Suppressor macrophage (primary cell): ENCODE results near the gene MCAT.

Experiments used
- DNase-seq, 4 experiments: peaks; one replicate each; pipeline ENCODE4 v3.0.0-alpha.2; 2020 to 2022

Gene MCAT

GRCh38 chr22:43172191-43172590, 29.0 kb upstream of the MCAT start:
- DNase-seq: no peak

- DNase-seq: no peak
These were observed 28.4 kb upstream of the MCAT start for GRCh38 chr22:43171607-43172006.

DNA sequence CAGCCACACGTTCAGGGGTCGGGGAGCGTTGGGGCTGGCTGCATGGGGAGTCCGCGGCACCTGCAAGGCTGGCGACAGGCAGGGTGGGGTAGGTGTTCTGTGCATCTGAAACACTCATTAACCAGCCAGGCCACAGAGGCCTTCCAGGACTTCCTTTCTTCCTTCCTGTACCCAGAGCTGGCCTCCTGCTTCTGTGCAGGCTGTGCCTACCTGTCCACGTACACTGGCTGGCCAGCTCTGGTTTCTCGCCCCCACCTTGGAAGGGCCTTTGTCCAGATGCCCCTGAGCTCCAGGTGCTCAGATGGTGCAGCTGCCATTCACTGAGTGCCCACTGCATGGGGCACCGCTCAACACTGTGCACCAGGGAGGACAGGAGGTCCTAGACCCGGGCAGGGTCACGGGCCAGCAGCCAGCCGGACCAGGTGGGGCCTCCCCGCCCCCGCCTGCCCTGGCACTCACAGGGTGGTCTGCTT, 27.9 kb upstream of the MCAT start:
- no peak for DNase-seq

GRCh38 chr22:43170131-43170480, 26.9 kb upstream of the MCAT start:
- DNase-seq: no peak

DNA sequence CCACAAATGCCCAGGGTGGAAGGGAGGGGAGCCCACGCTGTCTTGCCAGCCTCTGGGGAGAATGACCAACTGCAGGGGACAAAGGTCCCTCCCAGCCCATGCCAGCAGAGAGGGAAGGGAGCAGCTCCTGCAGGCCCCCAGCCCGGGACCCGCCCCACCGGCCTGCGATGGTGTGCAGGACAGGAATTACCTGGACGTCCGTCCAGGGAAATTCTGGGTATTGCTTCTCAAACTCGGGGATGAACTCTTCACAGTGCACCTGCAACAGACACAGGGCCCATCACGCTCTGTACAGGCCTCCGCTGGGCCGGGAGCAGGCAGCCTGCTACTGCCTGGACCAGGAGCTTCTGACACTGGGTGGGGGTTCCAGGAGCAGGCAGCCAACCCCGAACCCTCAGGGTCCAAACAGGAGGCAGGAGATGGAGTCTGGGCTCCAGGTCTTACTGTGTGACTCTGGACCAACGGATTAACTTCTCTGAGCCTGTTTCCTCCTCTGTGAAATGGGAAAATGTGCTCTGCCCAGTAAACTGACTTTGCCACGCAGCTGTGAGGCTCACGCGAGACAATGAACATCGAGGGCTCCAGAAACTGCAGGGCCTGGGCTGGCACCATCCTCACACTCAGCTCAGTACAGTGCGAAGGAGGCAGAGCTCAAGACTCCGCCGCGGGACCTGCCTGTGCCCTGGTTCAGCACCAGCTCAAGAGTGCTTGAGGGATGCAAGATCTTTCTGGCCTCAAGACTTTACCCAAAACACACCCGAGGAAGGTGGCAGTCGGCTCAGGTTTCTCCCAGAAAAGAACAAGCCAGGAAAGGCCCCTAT, 26.3 kb upstream of the MCAT start:
- DNase-seq: no peak

- DNase-seq: peak in 1 of 4 experiments; percentile 3
These were observed 25.5 kb upstream of the MCAT start for GRCh38 chr22:43168471-43169309.

DNA sequence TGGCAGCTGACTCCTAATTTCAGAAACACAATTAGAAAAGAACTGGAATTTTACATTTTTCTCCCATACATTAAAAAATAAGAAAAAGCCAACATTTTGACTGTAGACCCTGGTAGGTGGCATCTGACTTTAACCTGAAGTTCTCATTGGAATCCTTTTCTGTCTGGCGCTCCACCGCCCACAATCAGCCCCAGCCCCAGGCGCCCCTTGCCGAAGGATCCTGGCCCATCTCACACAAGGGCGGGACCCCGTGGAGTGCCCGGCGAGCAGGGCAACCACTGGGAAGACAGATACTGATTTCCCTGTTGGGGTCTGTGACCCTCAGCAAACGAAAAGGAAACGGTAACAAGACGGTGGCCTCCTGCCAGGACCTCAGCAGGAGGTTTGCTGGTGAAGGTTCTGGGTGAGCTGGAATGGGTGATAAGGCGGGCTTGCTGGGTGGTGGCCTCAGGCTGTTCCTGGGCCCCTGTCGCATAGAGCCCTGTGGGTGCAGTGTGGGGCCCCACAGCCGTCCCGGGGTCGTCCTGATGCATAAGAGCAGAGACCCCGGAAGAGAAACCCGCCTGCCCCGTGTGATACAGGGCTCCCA, 23.9 kb upstream of the MCAT start:
- peak in 1 of 4 experiments; percentile 0 for DNase-seq

DNA sequence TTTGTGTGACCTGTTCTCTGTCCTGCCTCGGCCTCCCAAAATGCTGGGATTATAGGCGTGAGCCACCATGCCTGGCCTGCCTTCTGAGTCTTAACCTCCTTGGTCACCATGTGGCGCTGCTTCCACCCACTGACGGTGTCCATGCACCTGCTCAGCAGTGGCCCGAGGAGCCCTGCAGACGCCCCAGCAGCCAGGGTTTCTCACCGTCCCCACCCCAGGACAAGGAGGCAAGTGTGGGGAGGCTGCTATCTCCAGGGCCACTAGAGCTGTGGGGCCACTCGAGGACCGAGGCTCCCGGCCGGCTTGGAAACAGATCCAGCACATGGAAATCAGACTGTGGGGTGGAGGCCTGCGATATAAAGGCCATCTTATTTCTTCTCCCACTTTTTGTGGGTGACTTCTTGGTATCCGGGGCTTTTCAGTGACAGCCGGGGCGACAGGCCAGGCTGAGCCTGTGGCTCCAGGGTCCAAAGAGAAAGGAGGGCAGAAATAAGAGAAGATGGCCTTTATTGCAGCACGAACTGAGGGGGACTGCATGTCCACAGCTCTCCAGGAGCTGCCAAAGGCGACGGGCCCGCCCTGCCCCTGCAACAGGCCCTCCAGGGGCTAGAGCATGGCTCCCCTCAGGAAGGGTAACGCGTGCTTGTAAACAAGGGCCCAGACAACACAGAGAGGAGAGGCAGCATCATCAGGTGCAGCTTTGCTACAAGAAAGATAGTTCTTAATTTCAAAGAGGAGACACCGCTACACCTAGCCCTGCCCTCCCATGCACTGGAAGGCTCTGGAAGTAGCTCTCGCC, 23.1 kb upstream of the MCAT start:
- DNase-seq: no peak

DNA sequence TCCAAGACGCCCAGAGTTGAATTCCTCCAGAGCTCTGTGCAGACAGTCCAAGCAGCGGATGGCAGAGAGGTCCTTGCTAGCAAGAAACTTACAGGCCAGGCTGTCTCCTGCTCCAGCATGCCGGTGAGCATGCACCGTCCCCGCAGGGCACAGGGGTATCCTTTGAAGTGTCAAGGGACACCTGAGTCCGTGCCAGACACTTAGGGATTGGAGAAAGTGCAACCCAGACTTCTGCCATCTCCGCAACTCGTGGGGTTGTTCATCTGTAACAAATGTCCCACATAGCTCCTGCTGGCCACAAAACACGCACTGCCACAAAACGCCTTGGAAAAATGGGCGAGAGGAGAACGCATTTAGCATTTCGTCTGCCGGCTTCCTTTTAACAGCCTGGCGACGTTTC, 21.4 kb upstream of the MCAT start:
- DNase-seq: no peak

DNA sequence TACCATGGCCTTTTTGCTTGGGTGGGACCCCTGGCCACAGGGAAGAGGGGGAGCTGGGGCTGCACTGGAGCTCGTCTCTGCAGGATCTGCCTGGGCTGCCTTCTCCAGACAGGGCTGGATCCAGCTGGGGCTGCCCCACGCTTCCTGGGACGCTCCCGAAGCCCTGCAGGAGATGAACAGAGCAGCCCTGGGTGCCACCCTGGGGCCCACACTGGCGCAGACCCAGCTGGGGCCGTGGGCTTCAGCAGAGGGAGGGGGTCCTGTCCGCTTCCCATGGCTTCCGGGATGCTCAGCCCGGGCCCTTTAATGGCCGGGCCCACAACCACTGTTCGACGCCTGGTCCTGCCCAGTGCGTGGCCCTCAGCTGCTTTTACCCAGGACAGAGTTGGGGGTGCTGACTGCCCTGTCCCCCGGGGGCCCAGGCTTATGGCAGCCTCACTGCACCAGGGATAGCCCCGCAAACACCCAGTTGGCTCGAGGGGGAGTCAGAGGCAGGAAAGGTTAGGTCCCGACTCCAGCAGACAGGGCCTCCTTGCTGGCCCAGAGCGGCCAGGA, 20.1 kb upstream of the MCAT start:
- no peak for DNase-seq

DNA sequence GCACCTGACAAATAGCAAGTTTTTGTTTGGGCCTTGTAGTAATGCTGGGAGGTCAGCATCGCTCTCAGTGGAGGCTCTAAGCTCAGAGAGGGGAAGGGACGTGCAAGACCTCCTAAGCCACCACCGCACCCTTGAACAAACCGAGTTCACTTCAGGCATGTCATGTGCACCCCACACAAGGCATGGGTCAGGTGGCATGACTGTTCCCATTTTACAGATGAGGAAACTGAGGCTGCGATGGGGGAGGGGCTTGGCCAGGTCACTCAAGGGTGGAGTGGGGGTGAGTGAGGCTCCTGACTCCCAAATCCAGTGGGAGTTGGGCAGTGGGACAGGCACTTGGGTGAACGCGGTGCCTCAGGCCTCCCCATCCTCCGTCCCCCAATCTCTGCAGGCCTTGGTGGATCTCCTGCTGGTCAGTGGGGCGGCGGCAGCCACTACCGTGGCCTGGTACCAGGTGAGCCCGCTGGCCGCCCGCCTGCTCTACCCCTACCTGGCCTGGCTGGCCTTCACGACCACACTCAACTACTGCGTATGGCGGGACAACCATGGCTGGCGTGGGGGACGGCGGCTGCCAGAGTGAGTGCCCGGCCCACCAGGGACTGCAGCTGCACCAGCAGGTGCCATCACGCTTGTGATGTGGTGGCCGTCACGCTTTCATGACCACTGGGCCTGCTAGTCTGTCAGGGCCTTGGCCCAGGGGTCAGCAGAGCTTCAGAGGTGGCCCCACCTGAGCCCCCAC, 19.4 kb upstream of the MCAT start:
- no peak for DNase-seq

DNA sequence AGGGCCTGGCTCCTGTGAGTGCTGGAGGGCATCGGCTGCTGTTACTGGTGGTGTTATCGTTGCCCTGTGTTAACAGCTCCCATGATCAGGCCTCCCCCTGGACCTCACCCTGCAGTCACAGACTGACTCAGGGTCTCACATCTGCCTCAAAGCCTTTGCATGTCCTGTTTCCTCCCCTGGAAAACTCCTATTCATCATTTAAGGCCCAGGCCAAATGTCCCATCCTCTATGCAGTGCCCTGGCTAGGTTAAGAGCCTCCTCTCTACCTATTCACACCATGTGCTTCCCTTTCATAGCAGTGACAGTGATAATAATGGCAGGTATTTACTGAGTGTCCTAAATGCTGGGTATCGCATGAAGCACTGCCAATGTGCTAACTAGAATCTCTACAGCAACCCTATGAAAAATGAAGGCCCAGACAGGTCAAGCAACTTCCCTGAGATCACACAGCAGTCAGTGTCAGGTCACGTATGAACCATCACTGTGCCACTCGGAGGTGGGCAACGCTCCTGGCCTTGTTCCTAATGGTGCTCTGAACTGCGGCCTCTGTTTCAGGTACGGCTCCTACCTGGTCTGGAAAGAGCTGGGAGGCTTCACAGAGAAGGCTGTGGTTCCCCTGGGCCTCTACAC, 17.4 kb upstream of the MCAT start:
- DNase-seq: no peak

DNA sequence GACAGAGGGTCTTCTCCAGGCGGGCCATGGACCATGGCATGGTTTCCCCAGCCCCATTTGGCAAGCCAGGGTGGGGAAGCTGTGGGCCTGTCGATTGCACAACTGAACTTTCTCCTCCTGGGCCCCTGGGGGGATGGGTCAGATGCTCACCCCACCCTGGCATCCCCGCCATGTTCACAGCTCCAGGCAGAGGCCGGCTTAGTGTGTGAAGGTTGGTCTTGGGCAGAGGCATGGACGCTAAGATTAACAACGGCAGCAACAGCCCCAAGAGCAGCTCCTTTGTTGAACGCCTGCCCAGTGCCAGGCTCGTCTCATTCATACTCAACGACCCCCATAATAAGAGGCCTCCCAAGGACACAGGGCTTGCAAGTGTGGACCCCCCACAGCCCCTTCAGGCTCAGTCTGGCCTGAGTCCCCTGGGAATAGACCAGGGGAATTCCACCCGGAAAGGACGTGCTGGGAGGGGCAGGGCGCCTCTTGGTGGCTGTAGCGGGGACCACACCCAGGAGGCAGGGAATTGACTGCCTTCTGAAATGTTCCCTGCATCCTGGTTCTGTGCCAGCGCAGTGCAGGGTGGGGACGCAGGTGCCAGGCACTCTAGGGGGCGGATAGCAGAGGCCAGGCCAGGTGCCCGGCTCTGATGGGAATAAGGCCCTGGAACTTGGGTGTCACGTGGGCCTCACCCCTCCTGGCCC, 16.4 kb upstream of the MCAT start:
- peak in 1 of 4 experiments; percentile 33 for DNase-seq

DNA sequence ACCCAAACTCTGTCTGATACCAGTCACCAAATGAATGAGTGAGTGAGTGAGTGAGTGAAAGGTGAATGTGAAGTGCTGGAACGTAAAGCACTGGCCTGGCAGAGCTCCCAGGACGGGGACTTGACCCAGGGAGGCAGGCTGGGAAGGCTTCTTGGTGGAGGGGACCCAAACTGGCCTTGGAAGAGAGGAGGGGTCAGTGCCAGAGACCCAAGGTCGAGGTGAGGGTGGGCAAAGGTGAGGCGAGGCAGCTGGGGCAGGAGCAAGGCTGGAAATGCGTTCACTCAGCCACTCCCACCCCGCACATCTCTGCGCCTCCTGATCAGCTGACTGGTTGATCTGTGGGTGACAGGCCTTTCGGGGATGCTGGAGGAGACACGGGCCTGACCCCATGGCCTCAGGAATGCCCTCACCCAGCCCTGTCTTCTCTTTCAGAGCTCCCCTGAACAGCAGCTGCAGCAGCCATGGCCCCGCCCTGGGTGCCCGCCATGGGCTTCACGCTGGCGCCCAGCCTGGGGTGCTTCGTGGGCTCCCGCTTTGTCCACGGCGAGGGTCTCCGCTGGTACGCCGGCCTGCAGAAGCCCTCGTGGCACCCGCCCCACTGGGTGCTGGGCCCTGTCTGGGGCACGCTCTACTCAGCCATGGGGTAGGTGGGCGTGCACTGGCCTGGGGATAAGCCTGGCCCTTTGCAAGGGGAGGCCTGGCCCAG, 15.7 kb upstream of the MCAT start:
- no peak for DNase-seq

GRCh38 chr22:43157874-43158546, 14.8 kb upstream of the MCAT start:
- DNase-seq: no peak

DNA sequence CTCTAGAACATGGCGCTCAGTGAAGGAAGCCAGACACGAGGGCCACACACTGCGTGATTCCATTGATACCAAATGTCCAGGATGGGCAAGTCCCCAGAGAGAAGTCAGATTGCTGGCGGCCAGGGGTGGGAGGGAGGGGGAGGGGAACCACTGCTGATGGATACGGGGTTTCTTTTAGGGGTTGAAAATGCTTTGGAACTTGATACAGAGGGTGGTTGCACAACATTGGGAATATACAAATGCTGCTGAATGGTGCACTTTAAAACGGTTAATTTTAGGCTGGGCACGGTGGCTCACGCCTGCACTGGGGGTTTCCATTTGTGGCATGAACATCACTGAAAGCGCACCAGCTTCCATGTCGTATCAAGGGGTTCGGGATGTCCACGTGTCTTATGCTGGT, 13.2 kb upstream of the MCAT start:
- no peak for DNase-seq

GRCh38 chr22:43155789-43156188, 12.6 kb upstream of the MCAT start:
- peak; percentile 27 to 71 (median 51) for DNase-seq

- peak; percentile 73 to 91 (median 85) for DNase-seq
These were observed 11.8 kb upstream of the MCAT start for GRCh38 chr22:43154887-43155536.

- DNase-seq: peak in 3 of 4 experiments; percentile 32 to 56 (median 42)
These were observed 10.7 kb upstream of the MCAT start for GRCh38 chr22:43153899-43154298.
